GM19328 (cell line): ENCODE measurements around the gene CEP131.

ENCODE experiments used
- ATAC-seq: cut with Tn5 transposase; IDR thresholded peaks from one replicate; pipeline ENCODE4 v1.9.1; 2021; ENCODE audit warnings: mild to moderate bottlenecking, moderate library complexity; ENCODE audit not compliant: unreplicated experiment

CEP131 gene

GRCh38 chr17:81222906-81223761, at the start of gene CEP131:
TSS of gene CEP131 (minus strand) at chr17:81222965. CDS start at chr17:81220056, 2,909 bp downstream.
- peak; percentile 93 for ATAC-seq

GRCh38 chr17:81271226-81271625, 48.5 kb upstream of the CEP131 start:
- no peak for ATAC-seq

- ATAC-seq, result no peak
Measured at GRCh38 chr17:81270279-81270678, 47.5 kb upstream of the CEP131 start.

GRCh38 chr17:81267390-81268067, 44.8 kb upstream of the CEP131 start:
- no peak for ATAC-seq

- ATAC-seq, result no peak
Measured at GRCh38 chr17:81265576-81265975, 42.8 kb upstream of the CEP131 start.

GRCh38 chr17:81264640-81265039, 41.9 kb upstream of the CEP131 start:
- no peak for ATAC-seq

- no peak for ATAC-seq
Measured at GRCh38 chr17:81263371-81264181, 40.8 kb upstream of the CEP131 start.

- ATAC-seq, result no peak
Measured at GRCh38 chr17:81261582-81262336, 39.0 kb upstream of the CEP131 start.

GRCh38 chr17:81261096-81261495, 38.3 kb upstream of the CEP131 start:
- ATAC-seq, result no peak

GRCh38 chr17:81260641-81261040, 37.9 kb upstream of the CEP131 start:
- no peak for ATAC-seq

- ATAC-seq, result no peak
Measured at GRCh38 chr17:81260171-81260570, 37.4 kb upstream of the CEP131 start.

GRCh38 chr17:81259058-81259605, 36.4 kb upstream of the CEP131 start:
- no peak for ATAC-seq

GRCh38 chr17:81258292-81258691, 35.5 kb upstream of the CEP131 start:
- no peak for ATAC-seq

- ATAC-seq, result no peak
Measured at GRCh38 chr17:81257533-81257932, 34.8 kb upstream of the CEP131 start.

GRCh38 chr17:81256616-81257015, 33.9 kb upstream of the CEP131 start:
- ATAC-seq, result no peak

GRCh38 chr17:81254955-81255717, 32.4 kb upstream of the CEP131 start:
- ATAC-seq, result no peak

GRCh38 chr17:81253358-81254131, 30.8 kb upstream of the CEP131 start:
- no peak for ATAC-seq

- ATAC-seq, result no peak
Measured at GRCh38 chr17:81252987-81253329, 30.2 kb upstream of the CEP131 start.
